ENCODE results near the gene PARD6B.

The PARD6B gene

DNA sequence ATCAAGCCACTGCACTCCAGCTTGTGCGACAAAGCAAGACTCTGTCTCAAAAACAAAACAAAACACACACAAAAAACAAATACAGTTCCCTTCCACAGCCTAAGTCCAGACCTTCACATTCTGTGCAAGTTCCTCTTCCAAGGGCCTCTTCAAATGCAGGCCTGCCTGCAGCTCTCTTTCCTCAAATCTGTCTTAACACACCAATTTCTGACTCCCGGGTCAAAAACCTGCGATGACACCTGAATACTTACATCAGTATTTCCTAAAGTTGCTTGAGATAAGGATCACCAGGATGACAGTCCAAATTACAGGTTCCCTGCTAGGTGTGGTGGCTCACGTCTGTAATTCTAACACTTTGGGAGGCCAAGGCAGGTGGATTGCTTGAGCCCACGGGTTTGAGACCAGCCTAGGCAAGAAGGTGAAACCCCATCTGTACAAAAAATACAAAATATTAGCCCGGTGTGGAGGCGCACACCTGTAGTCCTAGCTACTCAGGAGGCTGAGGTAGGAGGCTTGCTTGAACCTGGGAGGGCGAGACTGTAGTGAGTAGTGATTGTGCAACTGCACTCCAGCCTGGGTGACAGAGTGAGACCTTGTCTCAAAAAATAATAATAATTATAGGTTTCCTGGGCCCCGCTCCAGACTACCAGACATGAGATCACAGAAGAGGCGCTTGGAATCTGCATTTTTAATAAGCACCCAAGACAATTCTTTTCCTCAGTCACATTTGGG lies 8.8 kb upstream of the PARD6B start:
- Mint-ChIP-seq H3K27me3 (ENCODE audit: low read depth, poor library complexity) (no peaks in the 10 kb centered on the region), H3K9me3 (no peaks in the 10 kb centered on the region), H3K36me3 (ENCODE audit: low read depth) (no peaks in the 10 kb centered on the region), H3K4me1 (peaks cover 48% of the 10 kb centered on the region), H3K4me3 (no peak overlapping the region), H3K27ac (no peak overlapping the region)
- DNase-seq = no peak
- TF ChIP-seq, protein P1, sequence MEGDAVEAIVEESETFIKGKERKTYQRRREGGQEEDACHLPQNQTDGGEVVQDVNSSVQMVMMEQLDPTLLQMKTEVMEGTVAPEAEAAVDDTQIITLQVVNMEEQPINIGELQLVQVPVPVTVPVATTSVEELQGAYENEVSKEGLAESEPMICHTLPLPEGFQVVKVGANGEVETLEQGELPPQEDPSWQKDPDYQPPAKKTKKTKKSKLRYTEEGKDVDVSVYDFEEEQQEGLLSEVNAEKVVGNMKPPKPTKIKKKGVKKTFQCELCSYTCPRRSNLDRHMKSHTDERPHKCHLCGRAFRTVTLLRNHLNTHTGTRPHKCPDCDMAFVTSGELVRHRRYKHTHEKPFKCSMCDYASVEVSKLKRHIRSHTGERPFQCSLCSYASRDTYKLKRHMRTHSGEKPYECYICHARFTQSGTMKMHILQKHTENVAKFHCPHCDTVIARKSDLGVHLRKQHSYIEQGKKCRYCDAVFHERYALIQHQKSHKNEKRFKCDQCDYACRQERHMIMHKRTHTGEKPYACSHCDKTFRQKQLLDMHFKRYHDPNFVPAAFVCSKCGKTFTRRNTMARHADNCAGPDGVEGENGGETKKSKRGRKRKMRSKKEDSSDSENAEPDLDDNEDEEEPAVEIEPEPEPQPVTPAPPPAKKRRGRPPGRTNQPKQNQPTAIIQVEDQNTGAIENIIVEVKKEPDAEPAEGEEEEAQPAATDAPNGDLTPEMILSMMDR (IDR thresholded peaks at IDR 0.05) = no peak

DNA sequence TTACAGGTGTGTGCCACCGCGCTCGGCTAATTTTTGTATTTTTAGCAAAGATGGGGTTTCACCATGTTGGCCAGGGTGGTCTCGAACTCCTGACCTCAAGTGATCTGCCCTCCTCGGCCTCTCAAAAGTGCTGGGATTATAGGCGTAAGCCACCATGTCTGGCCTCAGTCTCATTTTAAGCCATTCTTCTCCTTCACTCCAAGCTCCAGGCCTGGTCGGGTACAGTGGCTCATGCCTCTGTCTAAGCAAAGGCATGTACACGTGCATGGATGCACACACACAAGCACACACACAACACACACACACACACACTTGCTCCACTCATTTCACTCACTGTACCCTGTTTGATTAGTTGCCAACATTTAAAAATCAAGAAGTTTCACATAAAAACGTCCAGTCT lies 7.7 kb upstream of the PARD6B start:
- H3K27me3 Mint-ChIP-seq (ENCODE audit: low read depth, poor library complexity) = no peaks in the 10 kb centered on the region
- H3K4me1 Mint-ChIP-seq = peaks cover 47% of the 10 kb centered on the region
- H3K36me3 Mint-ChIP-seq (ENCODE audit: low read depth) = no peaks in the 10 kb centered on the region
- no peak overlapping the region for H3K27ac Mint-ChIP-seq
- H3K9me3 Mint-ChIP-seq = no peaks in the 10 kb centered on the region
- no peak for DNase-seq
- TF ChIP-seq, protein P1 (IDR thresholded peaks at IDR 0.05) = no peak
- no peak overlapping the region for H3K4me3 Mint-ChIP-seq

DNA sequence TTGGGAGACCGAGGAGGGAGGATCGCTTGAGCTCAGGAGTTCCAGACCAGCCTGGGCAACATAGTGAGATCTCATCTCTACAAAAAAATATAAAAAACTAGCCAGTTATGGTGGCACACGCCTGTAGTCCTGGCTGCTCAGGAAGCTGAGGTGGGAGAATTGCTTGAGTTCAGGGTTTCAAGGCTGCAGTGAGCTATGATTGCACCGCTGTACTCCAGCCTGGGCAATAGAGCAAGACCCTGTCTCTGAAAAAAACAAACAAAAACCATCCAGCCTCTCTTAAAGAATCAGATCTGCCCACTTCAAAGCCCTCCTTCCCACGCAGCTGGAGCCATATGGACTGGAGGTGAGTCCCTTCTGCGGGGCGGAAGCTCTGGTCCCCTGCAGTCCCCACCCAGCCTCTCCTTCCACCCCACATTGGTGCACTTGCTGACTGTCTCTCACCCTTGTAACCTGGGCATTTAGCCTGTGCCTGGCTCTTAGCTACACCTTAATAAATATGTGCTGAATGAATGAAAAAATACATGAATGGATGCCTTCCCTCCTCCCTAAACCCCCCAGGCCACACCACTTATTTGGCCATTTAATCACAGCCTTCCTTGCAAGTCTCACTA lies 7.2 kb upstream of the PARD6B start:
- no peaks in the 10 kb centered on the region for H3K27me3 Mint-ChIP-seq (ENCODE audit: low read depth, poor library complexity)
- no peaks in the 10 kb centered on the region for H3K9me3 Mint-ChIP-seq
- no peak overlapping the region for H3K4me3 Mint-ChIP-seq
- H3K36me3 Mint-ChIP-seq (ENCODE audit: low read depth) = no peaks in the 10 kb centered on the region
- no peak overlapping the region for H3K27ac Mint-ChIP-seq
- H3K4me1 Mint-ChIP-seq = peaks cover 50% of the 10 kb centered on the region
- no peak for DNase-seq
- TF ChIP-seq, protein P1 (IDR thresholded peaks at IDR 0.05) = no peak

DNA sequence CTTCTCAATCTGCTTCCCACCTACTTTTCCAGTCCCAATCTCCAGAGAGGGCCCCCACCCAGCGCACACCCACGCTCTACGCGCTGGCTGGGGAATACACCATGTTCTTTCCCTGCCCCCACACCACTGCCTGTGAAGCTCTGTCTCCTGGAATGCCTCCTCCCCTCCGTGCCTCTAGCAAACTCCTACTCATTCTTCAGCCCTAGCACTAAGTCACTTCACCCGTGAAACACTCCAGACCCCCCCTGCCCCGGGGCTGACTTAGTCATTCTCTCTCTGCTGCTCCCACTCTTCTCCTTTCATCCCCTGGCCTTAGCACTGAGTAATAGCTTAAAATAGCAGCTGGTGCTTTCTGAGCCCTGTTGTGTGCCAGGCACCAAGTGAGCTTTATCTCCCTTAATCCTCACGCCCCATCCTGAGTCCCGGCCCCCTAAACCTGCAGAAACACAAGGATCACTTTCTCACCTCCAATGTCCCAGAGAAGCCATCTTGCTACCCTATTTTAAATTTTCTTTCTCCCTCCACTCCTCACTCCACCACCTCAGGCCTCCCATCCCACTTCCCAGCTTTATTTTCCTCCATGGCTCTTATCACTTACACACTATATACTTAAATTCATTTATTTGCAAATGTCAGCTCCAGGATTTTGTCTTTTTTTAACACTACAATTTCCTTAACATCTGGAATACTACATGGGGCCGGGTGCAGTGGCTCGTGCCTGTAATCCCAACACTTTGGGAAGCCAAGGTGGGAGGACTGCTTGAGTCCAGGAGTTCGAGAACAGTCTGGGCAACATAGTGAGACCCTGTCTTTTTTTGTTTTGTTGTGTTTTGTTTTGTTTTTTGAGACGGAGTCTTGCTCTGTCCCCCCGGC lies 6.3 kb upstream of the PARD6B start:
- no peaks in the 10 kb centered on the region for H3K36me3 Mint-ChIP-seq (ENCODE audit: low read depth)
- no peak overlapping the region for H3K27ac Mint-ChIP-seq
- H3K4me1 Mint-ChIP-seq = peaks cover 53% of the 10 kb centered on the region
- TF ChIP-seq, protein P1 (IDR thresholded peaks at IDR 0.05) = no peak
- no peaks in the 10 kb centered on the region for H3K9me3 Mint-ChIP-seq
- H3K27me3 Mint-ChIP-seq (ENCODE audit: low read depth, poor library complexity) = peaks cover 4% of the 10 kb centered on the region
- no peak overlapping the region for H3K4me3 Mint-ChIP-seq
- DNase-seq = peak; percentile 64

DNA sequence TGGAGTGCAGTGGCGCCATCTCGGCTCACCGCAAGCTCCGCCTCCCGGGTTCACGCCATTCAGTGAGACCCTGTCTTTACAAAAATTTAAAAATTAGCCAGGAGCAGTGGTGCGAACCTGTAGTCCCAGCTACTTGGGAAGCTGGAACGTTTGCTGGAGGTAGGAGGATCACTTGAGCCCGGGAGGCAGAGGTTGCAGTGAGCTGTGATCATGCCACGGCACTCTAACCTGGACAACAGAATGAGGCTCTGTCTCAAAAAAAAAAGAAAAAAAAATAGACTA lies 5.7 kb upstream of the PARD6B start:
- Mint-ChIP-seq H3K27ac (no peak overlapping the region), H3K27me3 (ENCODE audit: low read depth, poor library complexity) (peaks cover 4% of the 10 kb centered on the region), H3K9me3 (no peaks in the 10 kb centered on the region), H3K36me3 (ENCODE audit: low read depth) (no peaks in the 10 kb centered on the region), H3K4me3 (no peak overlapping the region), H3K4me1 (peaks cover 58% of the 10 kb centered on the region)
- no peak for DNase-seq
- TF ChIP-seq, protein P1 (IDR thresholded peaks at IDR 0.05) = no peak
